ENCODE data around the gene DHX29. TPM values are rescaled to one million over a fixed set of nuclear protein-coding genes. Genes with fewer than 3 reads are reported as not detected.

DHX29 gene
- total RNA-seq, 1 experiment from 2014 or later, result 21.8 TPM

DNA sequence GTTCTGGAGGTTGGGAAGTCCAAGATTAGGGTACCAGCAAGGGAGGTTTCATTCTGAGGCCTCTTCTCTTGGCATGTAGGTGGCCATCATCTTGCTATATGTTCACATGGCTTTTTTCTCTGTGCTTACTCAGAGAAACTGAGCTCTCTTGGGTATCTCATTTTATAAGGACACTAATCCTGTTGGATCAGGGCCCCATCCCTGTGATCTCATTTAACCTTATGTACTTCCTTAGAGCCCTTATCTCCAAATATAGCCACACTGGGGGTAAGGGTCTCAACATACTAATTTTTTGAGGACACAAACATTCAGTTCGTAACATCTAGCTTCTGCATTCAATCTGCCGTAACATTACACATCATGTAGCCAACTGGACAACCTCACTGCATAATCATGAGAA, 6.6 kb downstream of the DHX29 start:
- Mint-ChIP-seq H3K4me1 (ENCODE audit: insufficient read depth, unreplicated experiment) (peaks cover 13% of the 10 kb centered on the region), H3K36me3 (ENCODE audit: insufficient read depth, unreplicated experiment) (peaks cover 42% of the 10 kb centered on the region), H3K27ac (ENCODE audit: low read depth, unreplicated experiment) (no peak overlapping the region), H3K9me3 (ENCODE audit: unreplicated experiment) (no peaks in the 10 kb centered on the region), H3K4me3 (ENCODE audit: unreplicated experiment) (no peak overlapping the region), H3K27me3 (ENCODE audit: insufficient read depth, unreplicated experiment) (no peaks in the 10 kb centered on the region)
- intact Hi-C loops (cut with micrococcal nuclease), result loop anchor here (10.0 kb wide), 1 partner anchor 126 kb away; the partner anchor contains the start of gene CDC20B
- TF ChIP-seq, protein P1, sequence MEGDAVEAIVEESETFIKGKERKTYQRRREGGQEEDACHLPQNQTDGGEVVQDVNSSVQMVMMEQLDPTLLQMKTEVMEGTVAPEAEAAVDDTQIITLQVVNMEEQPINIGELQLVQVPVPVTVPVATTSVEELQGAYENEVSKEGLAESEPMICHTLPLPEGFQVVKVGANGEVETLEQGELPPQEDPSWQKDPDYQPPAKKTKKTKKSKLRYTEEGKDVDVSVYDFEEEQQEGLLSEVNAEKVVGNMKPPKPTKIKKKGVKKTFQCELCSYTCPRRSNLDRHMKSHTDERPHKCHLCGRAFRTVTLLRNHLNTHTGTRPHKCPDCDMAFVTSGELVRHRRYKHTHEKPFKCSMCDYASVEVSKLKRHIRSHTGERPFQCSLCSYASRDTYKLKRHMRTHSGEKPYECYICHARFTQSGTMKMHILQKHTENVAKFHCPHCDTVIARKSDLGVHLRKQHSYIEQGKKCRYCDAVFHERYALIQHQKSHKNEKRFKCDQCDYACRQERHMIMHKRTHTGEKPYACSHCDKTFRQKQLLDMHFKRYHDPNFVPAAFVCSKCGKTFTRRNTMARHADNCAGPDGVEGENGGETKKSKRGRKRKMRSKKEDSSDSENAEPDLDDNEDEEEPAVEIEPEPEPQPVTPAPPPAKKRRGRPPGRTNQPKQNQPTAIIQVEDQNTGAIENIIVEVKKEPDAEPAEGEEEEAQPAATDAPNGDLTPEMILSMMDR (IDR thresholded peaks at IDR 0.05; ENCODE audit: unreplicated experiment), result no peak
- ChIA-PET POLR2A (interaction anchor here (4.0 kb wide), 1 partner anchor 68 kb away, joined by 22 read pairs; the partner anchor contains the start of gene CCNO), CTCF (interaction anchor here (1.1 kb wide), 1 partner anchor 69 kb away, joined by 4 read pairs; no protein-coding TSS in a partner anchor)
- no peak for DNase-seq (ENCODE audit: unreplicated experiment)
- BruUV-seq (replicated peaks), result no TSS peak

DNA sequence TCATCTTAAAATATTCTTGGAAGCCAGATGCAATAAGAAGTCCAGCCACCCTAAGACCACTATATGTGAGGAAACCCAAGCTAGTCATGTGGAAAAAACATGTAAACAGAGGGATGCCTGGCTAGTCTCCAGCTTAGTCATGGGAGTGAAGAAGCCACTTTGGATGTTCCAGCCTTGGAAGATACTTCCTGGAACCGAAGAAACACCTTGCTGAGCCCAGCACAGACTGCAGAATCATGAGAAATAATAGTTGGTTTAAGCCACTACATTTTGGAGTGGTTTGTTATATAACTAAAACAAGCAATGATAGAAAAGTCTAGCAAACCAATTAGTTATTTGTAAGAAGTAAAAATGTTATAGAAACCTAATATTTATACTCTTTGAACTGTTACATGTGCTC, 12.6 kb downstream of the DHX29 start:
- no TSS peak for BruUV-seq (replicated peaks)
- intact Hi-C loops (cut with micrococcal nuclease), result no loop called here
- H3K9me3 Mint-ChIP-seq (ENCODE audit: unreplicated experiment), result no peaks in the 10 kb centered on the region
- no peaks in the 10 kb centered on the region for H3K4me1 Mint-ChIP-seq (ENCODE audit: insufficient read depth, unreplicated experiment)
- POLR2A ChIA-PET, result no interaction called here
- no peak overlapping the region for H3K4me3 Mint-ChIP-seq (ENCODE audit: unreplicated experiment)
- H3K36me3 Mint-ChIP-seq (ENCODE audit: insufficient read depth, unreplicated experiment), result peaks cover 92% of the 10 kb centered on the region
- CTCF ChIA-PET, result interaction anchor here (0.5 kb wide), 2 partner anchors 69 to 243 kb away, joined by 3 to 9 read pairs; no protein-coding TSS in a partner anchor
- TF ChIP-seq, protein P1 (IDR thresholded peaks at IDR 0.05; ENCODE audit: unreplicated experiment), result no peak
- no peaks in the 10 kb centered on the region for H3K27me3 Mint-ChIP-seq (ENCODE audit: insufficient read depth, unreplicated experiment)
- no peak for DNase-seq (ENCODE audit: unreplicated experiment)
- H3K27ac Mint-ChIP-seq (ENCODE audit: low read depth, unreplicated experiment), result no peak overlapping the region

DNA sequence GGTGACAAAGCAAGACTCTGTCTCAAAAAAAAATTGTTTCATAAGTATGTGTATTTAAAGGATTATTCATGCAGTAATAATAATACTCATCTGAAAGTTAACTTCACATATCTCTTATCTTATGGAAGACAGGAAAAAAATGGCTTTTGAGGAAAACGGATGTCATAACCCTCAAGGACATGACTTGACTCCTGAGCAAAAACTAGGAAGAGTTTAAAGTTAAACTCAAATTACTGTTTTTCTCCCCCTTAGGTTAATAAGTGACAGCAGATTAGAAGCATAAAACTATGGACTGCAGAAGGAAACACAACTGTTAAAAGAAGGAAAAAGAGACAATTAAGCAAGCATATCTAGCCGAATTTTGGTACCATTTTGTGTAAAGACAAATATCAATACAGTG, 16.5 kb downstream of the DHX29 start:
- TF ChIP-seq, protein P1 (IDR thresholded peaks at IDR 0.05; ENCODE audit: unreplicated experiment), result no peak
- Mint-ChIP-seq H3K27ac (ENCODE audit: low read depth, unreplicated experiment) (no peak overlapping the region), H3K4me3 (ENCODE audit: unreplicated experiment) (no peak overlapping the region), H3K36me3 (ENCODE audit: insufficient read depth, unreplicated experiment) (peaks cover 73% of the 10 kb centered on the region), H3K9me3 (ENCODE audit: unreplicated experiment) (no peaks in the 10 kb centered on the region), H3K4me1 (ENCODE audit: insufficient read depth, unreplicated experiment) (no peaks in the 10 kb centered on the region), H3K27me3 (ENCODE audit: insufficient read depth, unreplicated experiment) (no peaks in the 10 kb centered on the region)
- ChIA-PET CTCF (interaction anchor here (0.6 kb wide), 1 partner anchor 680 kb away, joined by 3 read pairs; no protein-coding TSS in a partner anchor), POLR2A (interaction anchor here (0.9 to 1.9 kb wide), 2 partner anchors 10 to 58 kb away, joined by 3 to 8 read pairs; partner anchors contain the start of gene CCNO)
- no peak for DNase-seq (ENCODE audit: unreplicated experiment)
- no TSS peak for BruUV-seq (replicated peaks)
- intact Hi-C loops (cut with micrococcal nuclease), result no loop called here

DNA sequence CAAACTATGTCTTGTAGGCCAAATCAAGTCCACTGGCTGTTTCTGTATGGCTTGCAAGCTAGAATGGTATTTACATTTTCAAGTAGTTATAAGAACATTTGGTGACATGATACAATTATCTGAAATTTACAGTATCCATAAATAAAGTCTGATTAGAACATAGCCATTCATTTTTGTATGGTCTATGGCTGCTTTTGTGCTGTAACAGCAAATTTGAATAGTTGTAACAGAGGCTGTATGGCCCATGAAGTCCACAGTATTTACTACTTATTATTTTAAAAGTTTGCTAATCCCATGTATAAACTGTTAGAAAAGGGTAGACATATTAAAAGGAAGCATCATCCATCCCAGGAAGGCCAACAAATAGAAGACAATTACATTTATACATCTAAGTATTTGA, 17.7 kb downstream of the DHX29 start:
- DNase-seq (ENCODE audit: unreplicated experiment), result no peak
- Mint-ChIP-seq H3K27me3 (ENCODE audit: insufficient read depth, unreplicated experiment) (no peaks in the 10 kb centered on the region), H3K9me3 (ENCODE audit: unreplicated experiment) (no peaks in the 10 kb centered on the region), H3K4me3 (ENCODE audit: unreplicated experiment) (no peak overlapping the region), H3K27ac (ENCODE audit: low read depth, unreplicated experiment) (no peak overlapping the region), H3K36me3 (ENCODE audit: insufficient read depth, unreplicated experiment) (peaks cover 71% of the 10 kb centered on the region), H3K4me1 (ENCODE audit: insufficient read depth, unreplicated experiment) (no peaks in the 10 kb centered on the region)
- no TSS peak for BruUV-seq (replicated peaks)
- POLR2A ChIA-PET, result no interaction called here
- TF ChIP-seq, protein P1 (IDR thresholded peaks at IDR 0.05; ENCODE audit: unreplicated experiment), result no peak
- CTCF ChIA-PET, result no interaction called here
- intact Hi-C loops (cut with micrococcal nuclease), result no loop called here
